Right lobe of liver (tissue), 4 donors: ENCODE measurements around the gene THRA.

Experiments used
- POLR2A ChIP-seq: fragments of 450-650 bp; IDR thresholded peaks from one replicate; pipeline ENCODE4 v1.6.1; 2017; ENCODE audit warnings: antibody characterized with exemption, mild to moderate bottlenecking
- TF ChIP-seq, protein P1 (sequence below), 4 donors: fragments of 200-600 bp in 3 of 4; fragments of 450-650 bp in 1 of 4; IDR thresholded peaks; one replicate each; pipeline versions ENCODE4 v1.5.1 to v1.8.0; 2016 to 2022; ENCODE audit warnings: antibody characterized with exemption in 4 of 4, mild to moderate bottlenecking in 2 of 4
- donor health status: DM: no; HTN: no; CAD: no.
- donor health status: DM: no; HTN: no; CAD: no.
- donor health status: DM: no; HTN: yes; CAD: no.

DNA sequence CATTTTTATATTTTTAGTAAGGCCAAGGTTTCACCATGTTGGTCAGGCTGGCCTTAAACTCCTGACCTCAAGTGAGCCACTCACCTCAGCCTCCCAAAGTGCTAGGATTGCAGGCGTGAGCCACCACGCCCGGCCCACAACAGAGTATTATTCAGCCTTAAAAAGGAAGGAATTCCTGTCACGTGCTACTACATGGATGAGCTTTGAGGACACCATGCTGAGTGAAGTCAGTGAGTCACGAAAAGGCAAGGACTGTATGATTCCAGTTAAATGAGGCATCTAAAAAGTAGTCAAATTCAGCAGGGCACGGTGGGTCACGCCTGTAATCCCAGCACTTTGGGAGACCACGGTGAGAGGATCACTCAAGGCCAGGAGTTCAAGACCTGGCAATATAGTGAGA, 37.9 kb upstream of the THRA start:
- TF ChIP-seq, protein P1, sequence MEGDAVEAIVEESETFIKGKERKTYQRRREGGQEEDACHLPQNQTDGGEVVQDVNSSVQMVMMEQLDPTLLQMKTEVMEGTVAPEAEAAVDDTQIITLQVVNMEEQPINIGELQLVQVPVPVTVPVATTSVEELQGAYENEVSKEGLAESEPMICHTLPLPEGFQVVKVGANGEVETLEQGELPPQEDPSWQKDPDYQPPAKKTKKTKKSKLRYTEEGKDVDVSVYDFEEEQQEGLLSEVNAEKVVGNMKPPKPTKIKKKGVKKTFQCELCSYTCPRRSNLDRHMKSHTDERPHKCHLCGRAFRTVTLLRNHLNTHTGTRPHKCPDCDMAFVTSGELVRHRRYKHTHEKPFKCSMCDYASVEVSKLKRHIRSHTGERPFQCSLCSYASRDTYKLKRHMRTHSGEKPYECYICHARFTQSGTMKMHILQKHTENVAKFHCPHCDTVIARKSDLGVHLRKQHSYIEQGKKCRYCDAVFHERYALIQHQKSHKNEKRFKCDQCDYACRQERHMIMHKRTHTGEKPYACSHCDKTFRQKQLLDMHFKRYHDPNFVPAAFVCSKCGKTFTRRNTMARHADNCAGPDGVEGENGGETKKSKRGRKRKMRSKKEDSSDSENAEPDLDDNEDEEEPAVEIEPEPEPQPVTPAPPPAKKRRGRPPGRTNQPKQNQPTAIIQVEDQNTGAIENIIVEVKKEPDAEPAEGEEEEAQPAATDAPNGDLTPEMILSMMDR (IDR thresholded peaks at IDR 0.05), result no peak
- TF ChIP-seq POLR2A, result no peak
